Esophagus muscularis mucosa (tissue), 3 donors: ENCODE data around the gene TNK2.

Experiments
- EP300 ChIP-seq: sonication (generic); formaldehyde crosslinking; IDR thresholded peaks from one replicate; pipeline ENCODE4 v1.6.1; 2017; ENCODE audit warnings: antibody characterized with exemption
- TF ChIP-seq, protein P1 (sequence below), 3 experiments: fragments of 200-600 bp in 2 of 3; fragments of 450-650 bp in 1 of 3; sonication (generic) in 2 of 3; IDR thresholded peaks; one replicate each; pipeline ENCODE4 v1.5.1; 2017 to 2019; ENCODE audit warnings: antibody characterized with exemption in 3 of 3, mild to moderate bottlenecking in 2 of 3, moderate library complexity in 1 of 3

DNA sequence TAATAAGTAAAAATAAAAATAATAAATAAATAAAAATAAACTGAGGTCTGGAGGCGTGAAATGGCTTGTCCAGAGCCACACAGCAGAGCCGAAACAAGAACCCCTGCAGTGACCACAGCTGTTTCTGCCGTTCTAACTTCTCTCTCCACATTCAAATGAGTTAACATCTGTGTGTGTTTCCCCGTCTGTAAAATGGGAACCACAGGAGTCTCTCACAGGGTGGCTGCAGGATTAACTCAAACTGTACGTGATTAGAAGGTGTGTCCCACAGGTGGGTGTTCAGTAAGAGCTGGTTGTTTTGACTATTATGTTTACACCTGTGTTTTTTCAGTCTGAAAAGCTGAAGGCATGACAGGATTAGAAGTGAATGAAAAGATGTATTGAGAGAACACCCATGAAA, 69.6 kb downstream of the TNK2 start:
- TF ChIP-seq EP300, result no peak
- TF ChIP-seq, protein P1, sequence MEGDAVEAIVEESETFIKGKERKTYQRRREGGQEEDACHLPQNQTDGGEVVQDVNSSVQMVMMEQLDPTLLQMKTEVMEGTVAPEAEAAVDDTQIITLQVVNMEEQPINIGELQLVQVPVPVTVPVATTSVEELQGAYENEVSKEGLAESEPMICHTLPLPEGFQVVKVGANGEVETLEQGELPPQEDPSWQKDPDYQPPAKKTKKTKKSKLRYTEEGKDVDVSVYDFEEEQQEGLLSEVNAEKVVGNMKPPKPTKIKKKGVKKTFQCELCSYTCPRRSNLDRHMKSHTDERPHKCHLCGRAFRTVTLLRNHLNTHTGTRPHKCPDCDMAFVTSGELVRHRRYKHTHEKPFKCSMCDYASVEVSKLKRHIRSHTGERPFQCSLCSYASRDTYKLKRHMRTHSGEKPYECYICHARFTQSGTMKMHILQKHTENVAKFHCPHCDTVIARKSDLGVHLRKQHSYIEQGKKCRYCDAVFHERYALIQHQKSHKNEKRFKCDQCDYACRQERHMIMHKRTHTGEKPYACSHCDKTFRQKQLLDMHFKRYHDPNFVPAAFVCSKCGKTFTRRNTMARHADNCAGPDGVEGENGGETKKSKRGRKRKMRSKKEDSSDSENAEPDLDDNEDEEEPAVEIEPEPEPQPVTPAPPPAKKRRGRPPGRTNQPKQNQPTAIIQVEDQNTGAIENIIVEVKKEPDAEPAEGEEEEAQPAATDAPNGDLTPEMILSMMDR (IDR thresholded peaks at IDR 0.05), result no peak
